ENCODE measurements around the gene CD99. TPM values are rescaled to one million over a fixed set of nuclear protein-coding genes. Genes with fewer than 3 reads are reported as not detected.

Gene CD99
- total and polyA plus RNA-seq, 2 of the 13 experiments (the other 11 are each of a cell fraction or from before 2014, with no cell fraction given), result 78.8 to 111 TPM

GRCh38 chrX:2748171-2748814 lies 57.2 kb downstream of the CD99 start:
- Histone ChIP-seq H3K9me3 (ENCODE audit: low read length) (no peaks in the 10 kb centered on the region), H3K4me1 (ENCODE audit: insufficient read depth, low read length) (peaks cover 22% of the 10 kb centered on the region), H3K79me2 (ENCODE audit: insufficient read depth, low read length) (no peaks in the 10 kb centered on the region), H3K27me3 (ENCODE audit: control insufficient read depth in 1 of 2, insufficient read depth in 2 of 2, low read length in 2 of 2) (no peaks in the 10 kb centered on the region), H3K4me2 (ENCODE audit: low read depth, low read length) (no peak overlapping the region), H4K20me1 (ENCODE audit: insufficient read depth, low read length) (no peaks in the 10 kb centered on the region), H3K9ac (ENCODE audit: insufficient read depth, low read depth, low read length) (no peak overlapping the region), H2AFZ (ENCODE audit: low read length) (no peak overlapping the region), H3K4me3 (replicated peaks in 1 of 3; ENCODE audit: insufficient read depth in 1 of 3, low read depth in 2 of 3, low read length in 3 of 3) (no peak overlapping the region), H3K27ac (ENCODE audit: extremely low read length, insufficient read depth, low read length) (no peak overlapping the region), H3K36me3 (replicated peaks in 1 of 2; ENCODE audit: control insufficient read depth in 1 of 2, insufficient read depth in 2 of 2, low read length in 2 of 2) (no peaks in the 10 kb centered on the region)
- intact Hi-C loops (cut with micrococcal nuclease; ENCODE audit: unreplicated experiment), result no loop called here
- FAIRE-seq (no peak), ATAC-seq (no peak), DNase-seq (ENCODE audit: low spot score) (no peak)
- ChIA-PET POLR2A (no interaction called here), CTCF (ENCODE audit: low intra/inter-chr PET ratio, low total read pairs) (no interaction called here)
- no TSS peak for BruUV-seq (replicated peaks)
- TF ChIP-seq, protein P1, sequence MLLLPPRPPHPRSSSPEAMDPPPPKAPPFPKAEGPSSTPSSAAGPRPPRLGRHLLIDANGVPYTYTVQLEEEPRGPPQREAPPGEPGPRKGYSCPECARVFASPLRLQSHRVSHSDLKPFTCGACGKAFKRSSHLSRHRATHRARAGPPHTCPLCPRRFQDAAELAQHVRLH (CRISPR knock-in tag; IDR thresholded peaks at IDR 0.05; ENCODE audit: borderline replicate concordance, low read depth), result no peak
- 83% methylated on average over 7 of the region's 8 CpGs for WGBS (ENCODE audit: low lambda C conversion rate)
- in situ Hi-C loops (cut with HindIII; ENCODE audit: extremely low pct_ligation_motif_present, low pct_unique_long_range_greater_than_20kb), result no loop called here

- Histone ChIP-seq H4K20me1 (ENCODE audit: insufficient read depth, low read length) (no peaks in the 10 kb centered on the region), H3K9me3 (ENCODE audit: low read length) (no peaks in the 10 kb centered on the region), H3K27ac (ENCODE audit: extremely low read length, insufficient read depth, low read length) (no peak overlapping the region), H2AFZ (ENCODE audit: low read length) (no peak overlapping the region), H3K4me3 (replicated peaks in 1 of 3; ENCODE audit: insufficient read depth in 1 of 3, low read depth in 2 of 3, low read length in 3 of 3) (no peak overlapping the region), H3K36me3 (replicated peaks in 1 of 2; ENCODE audit: control insufficient read depth in 1 of 2, insufficient read depth in 2 of 2, low read length in 2 of 2) (no peaks in the 10 kb centered on the region), H3K4me2 (ENCODE audit: low read depth, low read length) (no peak overlapping the region), H3K9ac (ENCODE audit: insufficient read depth, low read depth, low read length) (no peak overlapping the region), H3K27me3 (ENCODE audit: control insufficient read depth in 1 of 2, insufficient read depth in 2 of 2, low read length in 2 of 2) (no peaks in the 10 kb centered on the region), H3K4me1 (ENCODE audit: insufficient read depth, low read length) (peaks cover 22% of the 10 kb centered on the region), H3K79me2 (ENCODE audit: insufficient read depth, low read length) (no peaks in the 10 kb centered on the region)
- DNase-seq (ENCODE audit: low spot score) (no peak), ATAC-seq (no peak), FAIRE-seq (no peak)
- in situ Hi-C loops (cut with HindIII; ENCODE audit: extremely low pct_ligation_motif_present, low pct_unique_long_range_greater_than_20kb), result no loop called here
- 93% methylated on average over 1 of the region's 1 CpG for WGBS (ENCODE audit: low lambda C conversion rate)
- intact Hi-C loops (cut with micrococcal nuclease; ENCODE audit: unreplicated experiment), result no loop called here
- TF ChIP-seq, protein P2, sequence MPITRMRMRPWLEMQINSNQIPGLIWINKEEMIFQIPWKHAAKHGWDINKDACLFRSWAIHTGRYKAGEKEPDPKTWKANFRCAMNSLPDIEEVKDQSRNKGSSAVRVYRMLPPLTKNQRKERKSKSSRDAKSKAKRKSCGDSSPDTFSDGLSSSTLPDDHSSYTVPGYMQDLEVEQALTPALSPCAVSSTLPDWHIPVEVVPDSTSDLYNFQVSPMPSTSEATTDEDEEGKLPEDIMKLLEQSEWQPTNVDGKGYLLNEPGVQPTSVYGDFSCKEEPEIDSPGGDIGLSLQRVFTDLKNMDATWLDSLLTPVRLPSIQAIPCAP (CRISPR knock-in tag; IDR thresholded peaks at IDR 0.05; ENCODE audit: low read depth), result no peak
- TF ChIP-seq ZNF550 (CRISPR knock-in tag; IDR thresholded peaks at IDR 0.05; ENCODE audit: borderline replicate concordance) (no peak), WIZ (CRISPR knock-in tag; IDR thresholded peaks at IDR 0.05) (no peak), ZFP62 (CRISPR knock-in tag; IDR thresholded peaks at IDR 0.05) (no peak)
- ChIA-PET CTCF (ENCODE audit: low intra/inter-chr PET ratio, low total read pairs) (no interaction called here), POLR2A (no interaction called here)
- no TSS peak for BruUV-seq (replicated peaks)
Measured at GRCh38 chrX:2748815-2749188, 57.7 kb downstream of the CD99 start.

Data from HepG2 (cell line).